Activated CD4-positive, alpha-beta T cell treated with anti-CD3 and anti-CD28 coated beads, Interleukin-2, amount 10 ng/mL, durations not matched to agents 24 days and 14 days (primary cell): ENCODE results near the gene PNMA6E. TPM values are rescaled to one million over a fixed set of nuclear protein-coding genes. Genes with fewer than 3 reads are reported as not detected.

Source experiments
- DNase-seq: peaks from one replicate; pipeline ENCODE4 v3.0.0; 2022
- H3K27ac Mint-ChIP-seq: one replicate; pipeline ENCODE4 v1.8.0; 2022; ENCODE audit warnings: mild to moderate bottlenecking, mixed read lengths
- H3K27me3 Mint-ChIP-seq: one replicate; pipeline ENCODE4 v1.8.0; 2022; ENCODE audit warnings: mixed read lengths
- H3K36me3 Mint-ChIP-seq: one replicate; pipeline ENCODE4 v1.8.0; 2022; ENCODE audit warnings: low read depth, mild to moderate bottlenecking, mixed read lengths
- H3K4me1 Mint-ChIP-seq: one replicate; pipeline ENCODE4 v1.8.0; 2021; ENCODE audit warnings: mixed read lengths
- H3K4me3 Mint-ChIP-seq: one replicate; pipeline ENCODE4 v1.8.0; 2022; ENCODE audit warnings: mild to moderate bottlenecking, moderate library complexity, mixed read lengths
- H3K9me3 Mint-ChIP-seq: one replicate; pipeline ENCODE4 v1.8.0; 2021; ENCODE audit warnings: mixed read lengths
- intact Hi-C: fragments of 100-400 bp; cut with micrococcal nuclease; formaldehyde crosslinking; loops from one replicate; pipeline ENCODE4 v1.15.1; 2023
- total RNA-seq: library from RNA; stranded (reverse); gene quantifications from 2 replicates; pipeline ENCODE4 v1.2.3, GENCODE V29; 2022

PNMA6E gene
- total RNA-seq, 1 donor from 2014 or later = not detected

- Mint-ChIP-seq H3K4me1 (peaks cover 2% of the 10 kb centered on the region), H3K4me3 (no peak overlapping the region), H3K36me3 (peaks cover 31% of the 10 kb centered on the region), H3K27me3 (no peaks in the 10 kb centered on the region), H3K9me3 (peaks cover 4% of the 10 kb centered on the region), H3K27ac (no peak overlapping the region)
- no peak for DNase-seq
- intact Hi-C loops = no loop called here
These were observed 48.3 kb downstream of the PNMA6E start for GRCh38 chrX:153352858-153353257.

GRCh38 chrX:153351981-153352380 is 49.2 kb downstream of the PNMA6E start:
- Mint-ChIP-seq H3K36me3 (peaks cover 29% of the 10 kb centered on the region), H3K4me3 (no peak overlapping the region), H3K27me3 (no peaks in the 10 kb centered on the region), H3K9me3 (no peaks in the 10 kb centered on the region), H3K27ac (no peak overlapping the region), H3K4me1 (peaks cover 2% of the 10 kb centered on the region)
- intact Hi-C loops = no loop called here
- DNase-seq = no peak

- Mint-ChIP-seq H3K27ac (no peak overlapping the region), H3K27me3 (no peaks in the 10 kb centered on the region), H3K9me3 (no peaks in the 10 kb centered on the region), H3K4me3 (no peak overlapping the region), H3K4me1 (peaks cover 2% of the 10 kb centered on the region), H3K36me3 (peaks cover 46% of the 10 kb centered on the region)
- intact Hi-C loops = no loop called here
- DNase-seq = no peak
These were observed 51.2 kb downstream of the PNMA6E start for GRCh38 chrX:153349952-153350351.

- intact Hi-C loops = no loop called here
- DNase-seq = no peak
- Mint-ChIP-seq H3K27ac (no peak overlapping the region), H3K9me3 (no peaks in the 10 kb centered on the region), H3K27me3 (no peaks in the 10 kb centered on the region), H3K4me1 (peaks cover 11% of the 10 kb centered on the region), H3K36me3 (peaks cover 58% of the 10 kb centered on the region), H3K4me3 (no peak overlapping the region)
These were observed 52.7 kb downstream of the PNMA6E start for GRCh38 chrX:153348421-153348820.

GRCh38 chrX:153347530-153347929 is 53.6 kb downstream of the PNMA6E start:
- no peak for DNase-seq
- intact Hi-C loops = no loop called here
- H3K36me3 Mint-ChIP-seq = peaks cover 59% of the 10 kb centered on the region

More at GRCh38 chrX:153347530-153347929, 53.6 kb downstream of the PNMA6E start:
- Mint-ChIP-seq H3K9me3 (no peaks in the 10 kb centered on the region), H3K4me1 (peaks cover 20% of the 10 kb centered on the region), H3K4me3 (no peak overlapping the region), H3K27me3 (no peaks in the 10 kb centered on the region), H3K27ac (no peak overlapping the region)

Other genes starting within 250 kb of the PNMA6E start
- not detected in 2 replicates for gene MAGEA1, start 222.1 kb downstream of the PNMA6E start, total RNA-seq
- not detected in 2 replicates for gene PNMA6F, start 79.6 kb downstream of the PNMA6E start, total RNA-seq
- gene ZNF275, start 67.2 kb downstream of the PNMA6E start, total RNA-seq = 20.1 and 22.1 TPM in 2 replicates
- gene ZFP92, start 10.1 kb upstream of the PNMA6E start, total RNA-seq = 1.5 and 1.7 TPM in 2 replicates
- gene TREX2, start 44.7 kb upstream of the PNMA6E start, total RNA-seq = 1.1 and 1.9 TPM in 2 replicates
- 75.7 and 79.4 TPM in 2 replicates for gene HAUS7, start 69.2 kb upstream of the PNMA6E start, total RNA-seq
- gene BGN, start 93.6 kb upstream of the PNMA6E start, total RNA-seq = not detected in 2 replicates
- gene ATP2B3, start 116.3 kb upstream of the PNMA6E start, total RNA-seq = not detected in 2 replicates
- 27.3 and 28.7 TPM in 2 replicates for gene CCNQ, start 197.8 kb upstream of the PNMA6E start, total RNA-seq
- gene DUSP9, start 245.9 kb upstream of the PNMA6E start, total RNA-seq = 0.19 and 0.24 TPM in 2 replicates